ENCODE measurements around the gene RNPEP. TPM values are rescaled to one million over a fixed set of nuclear protein-coding genes. Genes with fewer than 3 reads are reported as not detected.

Gene RNPEP
- total RNA-seq, 1 donor from 2014 or later, result 79.3 TPM

- no peaks in the 10 kb centered on the region for H3K36me3 Mint-ChIP-seq
- H3K27me3 Mint-ChIP-seq (ENCODE audit: low read depth), result no peaks in the 10 kb centered on the region
- no peak for DNase-seq (ENCODE audit: low spot score in 2 of 2, unreplicated experiment in 2 of 2)
- no peaks in the 10 kb centered on the region for H3K9me3 Mint-ChIP-seq
- peak overlapping the region; percentile 33 for H3K27ac Mint-ChIP-seq
- H3K4me1 Mint-ChIP-seq, result peaks cover 42% of the 10 kb centered on the region
- no peak for TF ChIP-seq CTCF (IDR thresholded peaks at IDR 0.05; ENCODE audit: unreplicated experiment)
- peak overlapping the region; percentile 74 for H3K4me3 Mint-ChIP-seq
Measured at GRCh38 chr1:201945157-201945556, 37.3 kb upstream of the RNPEP start.

GRCh38 chr1:201945863-201946223 lies 36.6 kb upstream of the RNPEP start:
- H3K27ac Mint-ChIP-seq, result peak overlapping the region; percentile 91
- H3K9me3 Mint-ChIP-seq, result no peaks in the 10 kb centered on the region
- peaks cover 42% of the 10 kb centered on the region for H3K4me1 Mint-ChIP-seq
- H3K4me3 Mint-ChIP-seq, result peak overlapping the region; percentile 74
- H3K36me3 Mint-ChIP-seq, result no peaks in the 10 kb centered on the region
- no peaks in the 10 kb centered on the region for H3K27me3 Mint-ChIP-seq (ENCODE audit: low read depth)
- no peak for TF ChIP-seq CTCF (IDR thresholded peaks at IDR 0.05; ENCODE audit: unreplicated experiment)
- no peak for DNase-seq (ENCODE audit: low spot score in 2 of 2, unreplicated experiment in 2 of 2)

- Mint-ChIP-seq H3K4me1 (peaks cover 41% of the 10 kb centered on the region), H3K9me3 (no peaks in the 10 kb centered on the region), H3K27me3 (ENCODE audit: low read depth) (no peaks in the 10 kb centered on the region), H3K36me3 (no peaks in the 10 kb centered on the region), H3K27ac (peak within 1 kb of the TSS; percentile 91), H3K4me3 (peak within 1 kb of the TSS; percentile 74)
- TF ChIP-seq CTCF (IDR thresholded peaks at IDR 0.05; ENCODE audit: unreplicated experiment), result no peak
- peak; percentile 74 to 87 for DNase-seq (ENCODE audit: low spot score in 2 of 2, unreplicated experiment in 2 of 2)
Measured at GRCh38 chr1:201946224-201946908, 36.1 kb upstream of the RNPEP start, which contains the start of gene LMOD1. Gene LMOD1, minus strand, starts transcription at chr1:201946548. Its CDS starts 208 bp downstream, at chr1:201946340.

- Mint-ChIP-seq H3K4me1 (peaks cover 32% of the 10 kb centered on the region), H3K27me3 (ENCODE audit: low read depth) (no peaks in the 10 kb centered on the region), H3K27ac (peak overlapping the region; percentile 91), H3K36me3 (no peaks in the 10 kb centered on the region), H3K4me3 (no peak overlapping the region), H3K9me3 (no peaks in the 10 kb centered on the region)
- TF ChIP-seq CTCF (IDR thresholded peaks at IDR 0.05; ENCODE audit: unreplicated experiment), result no peak
- no peak for DNase-seq (ENCODE audit: low spot score in 2 of 2, unreplicated experiment in 2 of 2)
Measured at GRCh38 chr1:201947697-201948008, 34.8 kb upstream of the RNPEP start.

GRCh38 chr1:201949491-201949890 lies 33.0 kb upstream of the RNPEP start:
- H3K9me3 Mint-ChIP-seq, result no peaks in the 10 kb centered on the region
- no peaks in the 10 kb centered on the region for H3K36me3 Mint-ChIP-seq
- no peak overlapping the region for H3K4me3 Mint-ChIP-seq
- peaks cover 35% of the 10 kb centered on the region for H3K4me1 Mint-ChIP-seq
- no peaks in the 10 kb centered on the region for H3K27me3 Mint-ChIP-seq (ENCODE audit: low read depth)
- no peak for TF ChIP-seq CTCF (IDR thresholded peaks at IDR 0.05; ENCODE audit: unreplicated experiment)
- H3K27ac Mint-ChIP-seq, result peak overlapping the region; percentile 19
- no peak for DNase-seq (ENCODE audit: low spot score in 2 of 2, unreplicated experiment in 2 of 2)
